Lung microvascular endothelial cell (primary cell): ENCODE results near the gene IQCH. TPM values are rescaled to one million over a fixed set of nuclear protein-coding genes. Genes with fewer than 3 reads are reported as not detected.

Source experiments
- DNase-seq, 2 donors: peaks; one replicate each; pipeline versions ENCODE4 v3.0.0 to v3.0.0-alpha.2; 2010; ENCODE audit warnings: low read depth in 2 of 2
- total RNA-seq: library from RNA; depleted of rRNA; stranded (reverse); fragments of >200 nt; gene quantifications from 2 replicates; pipeline ENCODE4 v1.2.1, GENCODE V29; 2014

Gene IQCH
- total RNA-seq, 1 donor from 2014 or later: 0.40 TPM

- no peak for DNase-seq
Observed at GRCh38 chr15:67524235-67524634, 269.6 kb downstream of the IQCH start.

GRCh38 chr15:67528513-67528912, 273.9 kb downstream of the IQCH start:
- DNase-seq: no peak

- DNase-seq: peak; percentile 2 to 24
Observed at GRCh38 chr15:67531379-67531914, 276.9 kb downstream of the IQCH start.

GRCh38 chr15:67533873-67534272, 279.3 kb downstream of the IQCH start:
- no peak for DNase-seq

GRCh38 chr15:67534360-67534759, 279.8 kb downstream of the IQCH start:
- DNase-seq: no peak

- no peak for DNase-seq
Observed at GRCh38 chr15:67537771-67538170, 283.2 kb downstream of the IQCH start.

- DNase-seq: peak; percentile 77 to 81
Observed at GRCh38 chr15:67542420-67543347, 288.1 kb downstream of the IQCH start, which contains the start of gene MAP2K5. MAP2K5 (plus strand) TSS chr15:67542703; CDS start chr15:67543336, 633 bp downstream.

GRCh38 chr15:67543348-67543718, 288.7 kb downstream of the IQCH start:
- peak; percentile 25 to 27 for DNase-seq

GRCh38 chr15:67544475-67544874, 289.9 kb downstream of the IQCH start:
- no peak for DNase-seq

- no peak for DNase-seq
Observed at GRCh38 chr15:67545864-67546263, 291.3 kb downstream of the IQCH start.

GRCh38 chr15:67547064-67547463, 292.5 kb downstream of the IQCH start:
- DNase-seq: no peak

GRCh38 chr15:67547836-67548235, 293.2 kb downstream of the IQCH start:
- no peak for DNase-seq

GRCh38 chr15:67548236-67548852, 293.8 kb downstream of the IQCH start:
- DNase-seq: peak in 1 of 2 donors; percentile 21

- DNase-seq: peak in 1 of 2 donors; percentile 9
Observed at GRCh38 chr15:67548862-67549651, 294.5 kb downstream of the IQCH start.

GRCh38 chr15:67549736-67550135, 295.1 kb downstream of the IQCH start:
- no peak for DNase-seq

- DNase-seq: peak in 1 of 2 donors; percentile 17
Observed at GRCh38 chr15:67550522-67550921, 295.9 kb downstream of the IQCH start.

GRCh38 chr15:67551207-67551743, 296.7 kb downstream of the IQCH start:
- DNase-seq: no peak
